ENCODE data around the gene CSNK2B. TPM values are rescaled to one million over a fixed set of nuclear protein-coding genes. Genes with fewer than 3 reads are reported as not detected.

The CSNK2B gene
- polyA plus RNA-seq, 1 donor (not counting 4 experiments of a cell fraction or from before 2014, with no cell fraction given): 43.7 TPM

GRCh38 chr6:31658158-31658688, 7.7 kb upstream of the CSNK2B start:
- TF ChIP-seq CTCF (optimal IDR thresholded peaks at IDR 0.05 in 1 of 3, IDR thresholded peaks at IDR 0.05 in 1 of 3, conservative IDR thresholded peaks at IDR 0.05 in 1 of 3; ENCODE audit: extremely low read depth in 1 of 3, insufficient read depth in 2 of 3, low read length in 3 of 3): no peak
- no peak for TF ChIP-seq EZH2 (IDR thresholded peaks at IDR 0.05; ENCODE audit: low read length)
- H4K20me1 ChIP-seq (ENCODE audit: control insufficient read depth, extremely low read depth, insufficient read depth, low read length): no peaks in the 10 kb centered on the region
- no peak for DNase-seq (ENCODE audit: low read depth, low spot score)
- no peak overlapping the region for H3K27ac ChIP-seq (ENCODE audit: control insufficient read depth, insufficient read depth, low read length)
- peaks cover 8 to 10% of the 10 kb centered on the region in 2 experiments for H3K36me3 ChIP-seq (ENCODE audit: control insufficient read depth in 2 of 2, extremely low read depth in 1 of 2, insufficient read depth in 2 of 2, low read length in 2 of 2)
- no peak for FAIRE-seq
- no peaks in the 10 kb centered on the region for H3K9me3 ChIP-seq (ENCODE audit: control insufficient read depth, low read depth, low read length)
- peak overlapping the region; percentile 96 for H3K4me2 ChIP-seq (ENCODE audit: control insufficient read depth, extremely low read depth, insufficient read depth, low read depth, low read length)
- no peak overlapping the region for H2AFZ ChIP-seq (ENCODE audit: control insufficient read depth, low read length)
- H3K27me3 ChIP-seq (ENCODE audit: control insufficient read depth, extremely low read depth, insufficient read depth, low read length): no peaks in the 10 kb centered on the region
- peaks cover 34% of the 10 kb centered on the region for H3K79me2 ChIP-seq (ENCODE audit: control insufficient read depth, insufficient read depth, low read length)
- no peak overlapping the region for H3K9ac ChIP-seq (ENCODE audit: control insufficient read depth, extremely low read depth, insufficient read depth, low read length)
- H3K4me3 ChIP-seq (ENCODE audit: control insufficient read depth in 2 of 3, extremely low read depth in 1 of 3, insufficient read depth in 2 of 3, low read depth in 1 of 3, low read length in 3 of 3): no peak overlapping the region
- H3K4me1 ChIP-seq (ENCODE audit: control insufficient read depth, extremely low read depth, insufficient read depth, low read length): peaks cover 27% of the 10 kb centered on the region
- dilution Hi-C loops (cut with MboI; ENCODE audit: extremely low pct_ligation_motif_present, low sequenced_read_pairs): no loop called here
- no peaks in the 10 kb centered on the region for H3K9me1 ChIP-seq (ENCODE audit: control insufficient read depth, extremely low read depth, insufficient read depth, low read length)

- H3K4me2 ChIP-seq (ENCODE audit: control insufficient read depth, extremely low read depth, insufficient read depth, low read depth, low read length): peak overlapping the region; percentile 96
- TF ChIP-seq EZH2 (IDR thresholded peaks at IDR 0.05; ENCODE audit: low read length): no peak
- TF ChIP-seq CTCF (optimal IDR thresholded peaks at IDR 0.05 in 1 of 3, IDR thresholded peaks at IDR 0.05 in 1 of 3, conservative IDR thresholded peaks at IDR 0.05 in 1 of 3; ENCODE audit: extremely low read depth in 1 of 3, insufficient read depth in 2 of 3, low read length in 3 of 3): no peak
- dilution Hi-C loops (cut with MboI; ENCODE audit: extremely low pct_ligation_motif_present, low sequenced_read_pairs): no loop called here
- peaks cover 31% of the 10 kb centered on the region for H3K79me2 ChIP-seq (ENCODE audit: control insufficient read depth, insufficient read depth, low read length)
- DNase-seq (ENCODE audit: low read depth, low spot score) (no peak), FAIRE-seq (no peak)
- H3K4me1 ChIP-seq (ENCODE audit: control insufficient read depth, extremely low read depth, insufficient read depth, low read length): peaks cover 36% of the 10 kb centered on the region
- H3K9me1 ChIP-seq (ENCODE audit: control insufficient read depth, extremely low read depth, insufficient read depth, low read length): no peaks in the 10 kb centered on the region
- H3K9me3 ChIP-seq (ENCODE audit: control insufficient read depth, low read depth, low read length): no peaks in the 10 kb centered on the region
- H4K20me1 ChIP-seq (ENCODE audit: control insufficient read depth, extremely low read depth, insufficient read depth, low read length): no peaks in the 10 kb centered on the region
- peak overlapping the region; percentile 46 to 97 (median 89) for H3K4me3 ChIP-seq (ENCODE audit: control insufficient read depth in 2 of 3, extremely low read depth in 1 of 3, insufficient read depth in 2 of 3, low read depth in 1 of 3, low read length in 3 of 3)
- H3K27ac ChIP-seq (ENCODE audit: control insufficient read depth, insufficient read depth, low read length): peak overlapping the region; percentile 77
- H3K36me3 ChIP-seq (ENCODE audit: control insufficient read depth in 2 of 2, extremely low read depth in 1 of 2, insufficient read depth in 2 of 2, low read length in 2 of 2): peaks cover 8 to 10% of the 10 kb centered on the region in 2 experiments
- H2AFZ ChIP-seq (ENCODE audit: control insufficient read depth, low read length): no peak overlapping the region
- H3K27me3 ChIP-seq (ENCODE audit: control insufficient read depth, extremely low read depth, insufficient read depth, low read length): no peaks in the 10 kb centered on the region
- H3K9ac ChIP-seq (ENCODE audit: control insufficient read depth, extremely low read depth, insufficient read depth, low read length): peak overlapping the region; percentile 75
Observed at GRCh38 chr6:31658983-31659648, 6.8 kb upstream of the CSNK2B start.

All from keratinocyte (primary cell).